Activated naive CD8-positive, alpha-beta T cell treated with anti-CD3 and anti-CD28 coated beads, Interleukin-2, amount 10 ng/mL, durations not matched to agents 7 days and 5 days (primary cell): ENCODE results near the gene C11orf54. TPM values are rescaled to one million over a fixed set of nuclear protein-coding genes. Genes with fewer than 3 reads are reported as not detected.

ENCODE experiments used
- ATAC-seq: fragments of 150-1000 bp; cut with Tn5 transposase; one replicate; pipeline ENCODE4 v1.10.0; 2021; ENCODE audit warnings: low read depth, moderate library complexity
- POLR2A ChIA-PET: fragments of 350-600 bp; sonication (Branson Sonifier 250); formaldehyde crosslinking; loops from one replicate; lab custom pipeline; 2021; ENCODE audit warnings: antibody characterized with exemption; lab: Charles Lee
- DNase-seq: peaks from one replicate; pipeline ENCODE4 v3.0.0; 2021
- H3K27ac Mint-ChIP-seq: one replicate; pipeline ENCODE4 v1.8.0; 2022; ENCODE audit warnings: mild to moderate bottlenecking, mixed read lengths
- H3K27me3 Mint-ChIP-seq: one replicate; pipeline ENCODE4 v1.8.0; 2022; ENCODE audit warnings: mild to moderate bottlenecking, moderate library complexity, mixed read lengths
- H3K36me3 Mint-ChIP-seq: one replicate; pipeline ENCODE4 v1.8.0; 2021; ENCODE audit warnings: mild to moderate bottlenecking, mixed read lengths
- H3K4me1 Mint-ChIP-seq: one replicate; pipeline ENCODE4 v1.8.0; 2021; ENCODE audit warnings: mixed read lengths
- H3K4me3 Mint-ChIP-seq: one replicate; pipeline ENCODE4 v1.8.0; 2022; ENCODE audit warnings: mild to moderate bottlenecking, moderate library complexity, mixed read lengths
- H3K9me3 Mint-ChIP-seq: one replicate; pipeline ENCODE4 v1.8.0; 2021; ENCODE audit warnings: mixed read lengths
- total RNA-seq, 2 experiments: library from RNA; stranded (reverse); gene quantifications; one replicate each; pipeline ENCODE4 v1.2.3, GENCODE V29; 2021

Gene C11orf54
- total RNA-seq, result 10 to 100 TPM; 20.6 to 29.2 TPM

DNA sequence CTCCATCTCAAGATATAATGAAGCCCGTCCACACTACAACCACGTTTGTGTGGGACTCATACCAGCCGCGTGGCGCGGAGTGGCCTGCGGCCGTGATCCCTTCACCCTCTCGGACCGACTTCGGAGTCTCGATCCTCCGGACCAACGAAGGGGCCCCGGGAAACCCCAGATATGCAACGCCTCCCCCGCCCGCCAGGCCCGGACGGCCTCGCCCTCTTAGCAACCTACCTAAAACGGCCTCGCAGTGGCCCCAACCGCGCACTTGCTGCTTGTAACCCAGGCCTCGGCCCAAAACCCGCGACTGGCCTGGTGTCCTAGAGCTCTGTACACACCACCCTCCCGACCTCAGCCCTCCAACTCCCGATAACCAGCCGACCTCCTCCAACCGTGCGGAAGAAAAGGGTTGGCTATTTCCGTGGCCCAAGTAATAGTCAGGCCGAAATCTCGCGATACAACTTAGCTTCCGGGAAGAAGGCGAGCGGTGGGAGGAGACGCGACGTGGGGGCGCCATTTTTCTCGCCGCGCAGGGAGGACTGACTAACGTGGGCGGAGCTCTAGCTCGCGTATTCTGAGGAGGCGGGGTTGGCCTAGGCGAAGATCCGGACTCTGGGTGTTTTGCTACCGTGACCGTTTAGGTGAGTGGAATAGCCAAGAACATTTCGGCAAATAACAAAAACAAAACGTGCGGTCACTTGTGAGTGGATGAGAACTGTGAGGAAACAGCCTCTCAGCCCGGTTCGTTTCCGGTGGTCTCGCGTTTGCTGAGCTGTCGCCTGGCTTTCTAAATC is at the start of gene C11orf54, which contains the start of gene TAF1D:
C11orf54 (plus strand) TSS at position 579 of the 788 bp plus-strand sequence. CDS start 5,722 bp downstream, outside the sequence.
TAF1D (minus strand) TSS at position 402 of the 788 bp plus-strand sequence. CDS start 2,191 bp downstream, outside the sequence.
- ATAC-seq, result peak; percentile 90
- peak within 1 kb of the TSS; percentile 99 for H3K4me3 Mint-ChIP-seq
- peak; percentile 91 for DNase-seq
- peaks cover 43% of the 10 kb centered on the region for H3K36me3 Mint-ChIP-seq
- H3K27ac Mint-ChIP-seq, result peak within 1 kb of the TSS; percentile 99
- H3K27me3 Mint-ChIP-seq, result no peaks in the 10 kb centered on the region
- no peaks in the 10 kb centered on the region for H3K9me3 Mint-ChIP-seq
- H3K4me1 Mint-ChIP-seq, result peaks cover 38% of the 10 kb centered on the region
- POLR2A ChIA-PET, result interaction anchor here (0.6 to 5.5 kb wide), 26 partner anchors 10 to 1307 kb away, joined by 3 to 113 read pairs (median 4); partner anchors contain the start of genes CEP295, MED17 and PANX1

DNA sequence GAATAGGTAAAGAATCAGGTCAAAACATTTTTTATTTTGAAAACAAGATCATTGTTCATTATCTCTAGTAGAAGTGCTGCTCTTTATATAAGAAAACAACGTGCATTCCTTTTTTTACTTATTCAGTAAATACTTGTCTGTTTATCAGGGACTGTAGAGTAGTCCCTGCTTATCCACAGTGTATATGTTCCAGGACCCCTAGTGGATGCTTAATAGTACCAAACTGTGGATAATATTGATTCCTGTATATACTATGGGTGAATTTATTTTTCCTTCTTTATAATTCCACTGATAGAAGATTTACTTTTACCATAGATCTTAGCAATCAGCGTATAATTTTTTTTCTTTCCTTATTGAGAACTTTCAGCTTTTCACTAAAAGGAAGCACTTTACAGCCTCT is 47.4 kb upstream of the C11orf54 start:
- peaks cover 4% of the 10 kb centered on the region for H3K4me1 Mint-ChIP-seq
- H3K36me3 Mint-ChIP-seq, result peaks cover 49% of the 10 kb centered on the region
- no peaks in the 10 kb centered on the region for H3K9me3 Mint-ChIP-seq
- POLR2A ChIA-PET, result no interaction called here
- no peaks in the 10 kb centered on the region for H3K27me3 Mint-ChIP-seq
- DNase-seq, result no peak
- no peak overlapping the region for H3K27ac Mint-ChIP-seq
- H3K4me3 Mint-ChIP-seq, result no peak overlapping the region
- no peak for ATAC-seq

DNA sequence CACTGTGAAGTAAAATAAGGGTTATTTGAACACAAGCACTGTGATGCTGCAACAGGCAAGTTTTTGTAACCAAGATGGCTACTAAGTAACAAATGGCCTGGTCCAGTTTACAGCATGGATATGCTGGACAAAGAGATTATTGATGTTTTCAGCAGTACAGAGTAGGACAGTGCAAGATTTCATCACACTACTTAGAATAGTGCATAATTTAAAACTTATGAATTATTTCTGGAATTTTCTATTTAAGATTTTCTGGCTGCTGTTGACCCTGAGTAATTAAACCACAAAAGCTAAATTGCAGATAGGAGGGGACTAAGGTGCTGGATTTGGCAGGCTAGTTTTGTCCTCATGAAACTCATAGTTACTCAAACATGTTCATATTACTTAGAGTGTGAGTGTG is 46.9 kb upstream of the C11orf54 start:
- Mint-ChIP-seq H3K4me3 (no peak overlapping the region), H3K27ac (no peak overlapping the region), H3K9me3 (no peaks in the 10 kb centered on the region), H3K4me1 (peaks cover 3% of the 10 kb centered on the region), H3K27me3 (no peaks in the 10 kb centered on the region), H3K36me3 (peaks cover 48% of the 10 kb centered on the region)
- DNase-seq, result no peak
- POLR2A ChIA-PET, result no interaction called here
- ATAC-seq, result no peak

DNA sequence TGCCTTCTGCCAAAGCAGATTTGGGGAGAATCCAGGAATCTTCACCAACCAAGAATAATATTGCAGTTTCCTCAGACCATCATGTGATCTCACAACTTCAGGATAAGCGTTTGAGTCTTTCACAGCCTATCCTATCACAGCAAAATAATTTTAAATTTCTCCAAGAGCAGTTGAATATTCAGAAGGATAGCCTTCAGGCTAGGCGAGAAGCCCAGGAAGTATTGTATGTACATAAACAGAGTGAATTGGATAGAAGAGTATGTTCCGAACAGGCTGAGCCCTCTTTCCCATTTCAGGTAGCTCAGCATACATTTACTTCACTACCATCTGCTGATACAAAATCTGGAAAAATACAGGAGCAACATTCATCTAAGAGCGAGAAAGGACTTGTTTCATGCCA is 43.9 kb upstream of the C11orf54 start:
- POLR2A ChIA-PET, result no interaction called here

DNA sequence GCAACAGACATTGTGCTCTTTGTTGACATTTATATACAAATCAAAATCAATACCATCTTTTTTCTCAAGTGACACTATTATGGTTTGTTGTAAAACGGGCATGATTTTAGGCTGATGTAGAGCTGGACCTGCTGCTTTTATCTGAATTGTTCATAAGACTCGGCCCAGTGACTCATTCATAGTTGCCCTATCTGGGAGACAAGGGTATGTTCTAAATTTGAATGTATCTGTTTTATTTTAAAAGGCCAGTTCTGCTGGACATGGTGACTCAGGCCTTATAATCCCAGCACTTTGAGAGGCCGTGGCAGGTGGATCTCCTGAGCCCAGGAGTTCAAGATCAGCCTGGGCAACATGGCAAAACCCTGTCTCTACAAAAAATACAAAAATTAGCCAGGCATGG is 40.6 kb upstream of the C11orf54 start:
- H3K9me3 Mint-ChIP-seq, result no peaks in the 10 kb centered on the region
- peaks cover 56% of the 10 kb centered on the region for H3K36me3 Mint-ChIP-seq
- H3K27ac Mint-ChIP-seq, result no peak overlapping the region
- DNase-seq, result no peak
- POLR2A ChIA-PET, result no interaction called here
- H3K4me1 Mint-ChIP-seq, result no peaks in the 10 kb centered on the region
- H3K4me3 Mint-ChIP-seq, result no peak overlapping the region
- no peaks in the 10 kb centered on the region for H3K27me3 Mint-ChIP-seq
- no peak for ATAC-seq

More for the DNA sequence above, 43.9 kb upstream of the C11orf54 start:
- H3K36me3 Mint-ChIP-seq, result peaks cover 45% of the 10 kb centered on the region
- DNase-seq (no peak), ATAC-seq (no peak)
- no peaks in the 10 kb centered on the region for H3K9me3 Mint-ChIP-seq
- no peak overlapping the region for H3K27ac Mint-ChIP-seq
- H3K4me3 Mint-ChIP-seq, result no peak overlapping the region
- no peaks in the 10 kb centered on the region for H3K27me3 Mint-ChIP-seq
- no peaks in the 10 kb centered on the region for H3K4me1 Mint-ChIP-seq

DNA sequence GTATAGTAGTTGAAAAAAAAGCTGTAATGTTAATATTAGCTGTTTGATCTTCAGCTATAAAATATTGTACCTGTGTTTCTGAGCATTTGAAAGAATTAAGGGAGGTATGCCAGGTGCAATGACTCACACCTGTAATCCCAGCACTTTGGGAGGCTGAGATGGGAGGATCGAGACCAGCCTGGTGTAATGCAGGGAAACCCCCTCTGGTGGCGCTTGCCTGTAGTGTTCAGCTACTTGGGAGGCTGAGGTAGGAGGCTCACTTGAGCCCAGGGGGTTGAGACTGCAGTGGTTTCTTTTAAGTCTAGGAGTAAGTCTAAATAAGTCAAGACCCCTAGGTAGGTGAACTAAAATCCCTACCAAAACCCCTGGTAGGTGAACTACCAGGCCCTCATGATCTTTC is 37.2 kb upstream of the C11orf54 start:
- H3K27ac Mint-ChIP-seq, result no peak overlapping the region
- no peak for DNase-seq
- POLR2A ChIA-PET, result interaction anchor here (1.3 kb wide), 1 partner anchor 37 kb away, joined by 3 read pairs; the partner anchor contains the start of genes C11orf54 and TAF1D

DNA sequence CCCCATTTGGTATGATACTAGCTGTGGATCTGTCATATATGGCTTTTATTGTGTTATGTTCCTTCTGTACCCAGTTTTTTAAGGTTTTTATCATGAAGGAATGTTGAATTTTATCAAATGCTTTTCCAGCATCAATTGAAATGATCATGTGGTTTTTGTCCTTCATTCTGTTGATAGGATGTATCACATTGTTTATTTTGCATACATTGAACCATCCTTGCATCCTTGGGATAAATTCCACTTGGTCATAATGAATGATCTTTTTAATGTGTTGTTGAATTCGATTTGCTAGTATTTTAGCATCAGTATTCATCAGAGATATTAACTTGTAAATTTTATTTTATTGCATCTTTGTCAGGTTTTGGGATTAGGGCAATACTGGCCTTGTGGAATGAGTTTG is 31.2 kb upstream of the C11orf54 start:
- no peaks in the 10 kb centered on the region for H3K4me1 Mint-ChIP-seq
- no peak overlapping the region for H3K27ac Mint-ChIP-seq
- POLR2A ChIA-PET, result no interaction called here
- H3K9me3 Mint-ChIP-seq, result peaks cover 21% of the 10 kb centered on the region
- H3K4me3 Mint-ChIP-seq, result no peak overlapping the region
- DNase-seq, result no peak
- H3K27me3 Mint-ChIP-seq, result no peaks in the 10 kb centered on the region
- no peak for ATAC-seq
- H3K36me3 Mint-ChIP-seq, result peaks cover 85% of the 10 kb centered on the region

More for the DNA sequence above, 37.2 kb upstream of the C11orf54 start:
- no peak for ATAC-seq
- H3K9me3 Mint-ChIP-seq, result peaks cover 10% of the 10 kb centered on the region
- peaks cover 57% of the 10 kb centered on the region for H3K36me3 Mint-ChIP-seq
- H3K4me1 Mint-ChIP-seq, result no peaks in the 10 kb centered on the region
- H3K4me3 Mint-ChIP-seq, result no peak overlapping the region
- H3K27me3 Mint-ChIP-seq, result no peaks in the 10 kb centered on the region

DNA sequence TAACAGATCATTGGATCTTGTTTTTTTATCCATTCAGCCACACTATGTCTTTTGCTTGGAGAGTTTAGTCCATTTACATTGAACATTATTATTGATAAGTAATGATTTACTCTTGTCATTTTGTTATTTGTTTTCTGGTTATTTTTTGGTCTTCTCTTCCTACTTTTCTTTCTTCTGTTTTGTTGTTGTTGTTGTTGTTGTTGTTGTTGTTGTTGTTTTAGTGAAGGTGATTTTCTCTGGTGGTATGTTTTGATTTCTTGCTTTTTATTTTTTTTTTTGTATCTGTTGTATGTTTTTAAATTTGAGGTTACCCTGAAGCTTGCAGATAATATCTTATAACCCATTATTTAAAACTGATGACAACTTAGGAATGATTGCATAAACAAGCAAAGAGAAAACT is 28.8 kb upstream of the C11orf54 start:
- DNase-seq (no peak), ATAC-seq (no peak)
- H3K4me3 Mint-ChIP-seq, result no peak overlapping the region
- POLR2A ChIA-PET, result no interaction called here
- peaks cover 21% of the 10 kb centered on the region for H3K9me3 Mint-ChIP-seq
- no peaks in the 10 kb centered on the region for H3K27me3 Mint-ChIP-seq
- H3K27ac Mint-ChIP-seq, result no peak overlapping the region
- peaks cover 9% of the 10 kb centered on the region for H3K4me1 Mint-ChIP-seq
- peaks cover 85% of the 10 kb centered on the region for H3K36me3 Mint-ChIP-seq

DNA sequence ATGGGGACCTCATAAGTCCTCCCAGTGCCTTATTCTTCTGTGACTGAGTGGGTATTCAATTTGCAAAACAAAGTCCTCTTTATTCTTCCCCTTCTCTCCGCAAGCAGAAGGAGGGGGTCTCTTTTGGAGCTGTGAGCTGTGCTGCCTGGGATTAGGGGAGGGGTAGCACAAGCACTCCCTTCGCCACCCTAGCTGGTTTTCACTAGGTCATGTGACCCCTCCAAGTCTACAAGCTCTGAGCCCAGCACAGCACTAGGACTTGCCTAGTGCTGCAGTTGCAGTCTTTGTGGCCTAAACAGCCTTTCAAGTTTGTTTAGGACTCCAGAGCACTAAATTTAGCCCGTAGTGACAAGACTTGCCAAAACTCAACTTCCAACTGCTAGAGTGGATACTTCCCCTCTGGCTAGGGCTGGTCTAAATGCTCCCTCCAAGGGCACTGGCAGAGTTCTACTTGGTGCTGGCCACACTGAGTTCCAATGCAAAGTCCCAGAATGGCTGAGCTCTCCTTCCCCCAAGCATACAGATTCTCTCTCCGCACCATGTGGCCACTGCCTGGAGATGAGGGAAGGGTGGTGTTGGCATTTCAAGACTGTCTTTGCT is 25.6 kb upstream of the C11orf54 start:
- H3K27me3 Mint-ChIP-seq, result no peaks in the 10 kb centered on the region
- H3K27ac Mint-ChIP-seq, result peak overlapping the region; percentile 15
- peaks cover 20% of the 10 kb centered on the region for H3K4me1 Mint-ChIP-seq
- POLR2A ChIA-PET, result interaction anchor here (1.2 to 1.6 kb wide), 2 partner anchors 11 to 25 kb away, joined by 3 to 5 read pairs; partner anchors contain the start of genes C11orf54 and TAF1D
- H3K36me3 Mint-ChIP-seq, result peaks cover 66% of the 10 kb centered on the region
- no peak for DNase-seq
- peaks cover 4% of the 10 kb centered on the region for H3K9me3 Mint-ChIP-seq
- no peak overlapping the region for H3K4me3 Mint-ChIP-seq
- no peak for ATAC-seq

DNA sequence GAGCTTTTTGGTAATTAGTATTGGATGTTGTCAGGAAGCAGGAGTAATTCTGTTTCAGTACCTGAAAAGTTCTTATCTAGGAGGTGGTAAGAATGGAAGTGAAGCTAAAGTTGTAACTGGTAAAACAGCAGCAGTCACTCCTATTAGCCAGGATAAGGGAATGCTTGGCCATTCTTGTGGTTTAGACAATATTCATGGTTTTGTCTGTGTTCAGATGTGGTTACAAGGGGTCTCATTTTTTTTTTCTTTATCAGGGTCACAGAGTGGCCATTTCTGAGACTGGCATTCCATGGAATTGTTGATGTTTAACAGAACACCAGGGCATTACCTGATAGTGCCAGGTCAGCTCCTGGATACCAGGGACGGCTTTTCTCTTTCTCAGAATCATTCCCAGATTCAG is 24.0 kb upstream of the C11orf54 start:
- H3K27me3 Mint-ChIP-seq, result no peaks in the 10 kb centered on the region
- H3K9me3 Mint-ChIP-seq, result no peaks in the 10 kb centered on the region
- peak overlapping the region; percentile 74 for H3K27ac Mint-ChIP-seq
- no peak overlapping the region for H3K4me3 Mint-ChIP-seq
- peaks cover 70% of the 10 kb centered on the region for H3K36me3 Mint-ChIP-seq
- ATAC-seq (no peak), DNase-seq (no peak)
- POLR2A ChIA-PET, result interaction anchor here (0.9 kb wide), 1 partner anchor 24 kb away, joined by 4 read pairs; the partner anchor contains the start of genes C11orf54 and TAF1D
- peaks cover 20% of the 10 kb centered on the region for H3K4me1 Mint-ChIP-seq

DNA sequence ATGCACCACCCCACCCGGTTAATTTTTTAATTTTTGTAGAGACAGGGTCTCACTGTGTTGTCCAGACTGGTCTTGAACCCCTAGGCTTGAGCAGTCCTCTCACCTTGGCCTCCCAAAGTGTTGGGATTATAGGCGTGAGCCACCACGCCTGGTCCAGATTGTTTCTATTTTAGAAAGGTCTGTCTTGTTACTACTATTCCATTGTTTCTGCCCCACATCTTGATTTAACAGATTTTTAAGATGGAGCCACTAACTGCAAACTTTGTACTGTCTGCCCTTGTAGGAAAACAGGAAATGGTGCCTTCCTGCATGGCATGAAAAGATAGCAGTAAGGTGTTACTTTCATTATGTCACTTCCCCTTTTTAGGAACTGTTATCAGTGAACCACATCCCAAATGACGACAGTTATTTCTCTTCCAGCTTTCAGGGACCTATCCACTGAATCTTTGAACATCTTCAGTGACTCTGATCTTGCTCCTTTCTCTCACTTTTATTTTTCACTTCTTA is 23.4 kb upstream of the C11orf54 start:
- POLR2A ChIA-PET, result interaction anchor here (1.4 kb wide), 1 partner anchor 24 kb away, joined by 7 read pairs; the partner anchor contains the start of genes C11orf54 and TAF1D
- DNase-seq (no peak), ATAC-seq (peak; percentile 33)
- H3K9me3 Mint-ChIP-seq, result no peaks in the 10 kb centered on the region
- H3K36me3 Mint-ChIP-seq, result peaks cover 69% of the 10 kb centered on the region
- H3K27ac Mint-ChIP-seq, result peak overlapping the region; percentile 65
- no peaks in the 10 kb centered on the region for H3K27me3 Mint-ChIP-seq
- H3K4me1 Mint-ChIP-seq, result peaks cover 20% of the 10 kb centered on the region
- H3K4me3 Mint-ChIP-seq, result peak overlapping the region; percentile 7

DNA sequence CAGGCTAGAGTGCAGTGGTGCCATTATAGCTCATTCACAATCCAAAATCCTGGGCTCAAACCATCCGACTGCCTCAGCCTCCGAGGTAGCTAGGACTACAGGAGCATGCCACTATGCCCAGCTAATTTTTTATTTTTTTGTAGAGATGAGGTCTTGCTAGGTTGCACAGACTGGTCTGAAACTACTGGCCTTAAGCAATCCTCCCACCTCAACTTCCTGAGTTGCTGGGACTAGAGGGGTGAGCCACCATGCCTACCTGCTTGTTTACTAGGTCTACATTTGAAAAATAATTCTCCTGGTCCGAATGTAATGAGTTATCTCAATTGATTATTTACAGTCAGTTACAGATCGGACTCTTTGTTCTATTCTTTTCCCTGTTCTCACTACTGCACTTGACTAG is 22.2 kb upstream of the C11orf54 start:
- Mint-ChIP-seq H3K4me3 (no peak overlapping the region), H3K36me3 (peaks cover 61% of the 10 kb centered on the region), H3K27me3 (no peaks in the 10 kb centered on the region), H3K4me1 (peaks cover 20% of the 10 kb centered on the region), H3K9me3 (no peaks in the 10 kb centered on the region), H3K27ac (no peak overlapping the region)
- ATAC-seq (no peak), DNase-seq (no peak)
- POLR2A ChIA-PET, result interaction anchor here (0.7 to 1.4 kb wide), 2 partner anchors 22 to 675 kb away, joined by 3 to 7 read pairs; partner anchors contain the start of genes C11orf54 and TAF1D

DNA sequence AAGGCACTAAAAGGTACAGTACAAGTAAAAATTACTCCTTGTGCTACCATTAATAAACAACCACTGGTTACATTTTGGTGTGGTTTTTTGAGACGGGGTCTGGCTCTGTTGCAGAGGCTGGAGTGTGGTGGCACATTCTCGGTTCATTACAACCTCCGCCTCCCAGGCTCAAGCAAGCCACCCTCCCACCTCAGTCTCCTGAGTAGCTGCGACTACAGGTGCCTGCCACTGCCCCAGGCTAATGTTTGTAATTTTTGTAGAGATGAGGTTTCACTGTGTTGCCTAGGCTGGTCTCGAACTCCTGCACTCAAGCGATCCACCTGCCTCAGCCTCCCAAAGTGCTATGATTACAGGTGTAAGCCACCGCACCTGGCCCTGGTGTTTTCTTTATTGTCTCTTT is 20.9 kb upstream of the C11orf54 start:
- Mint-ChIP-seq H3K27ac (no peak overlapping the region), H3K27me3 (no peaks in the 10 kb centered on the region), H3K4me3 (no peak overlapping the region), H3K9me3 (no peaks in the 10 kb centered on the region), H3K36me3 (peaks cover 56% of the 10 kb centered on the region), H3K4me1 (peaks cover 22% of the 10 kb centered on the region)
- POLR2A ChIA-PET, result interaction anchor here (1.1 kb wide), 1 partner anchor 64 kb away, joined by 3 read pairs; the partner anchor contains the start of gene MED17
- DNase-seq (no peak), ATAC-seq (no peak)
